Epithelial cell of esophagus (primary cell): ENCODE measurements around the gene ATG4D.

ENCODE experiments used
- DNase-seq: peaks from one replicate; pipeline ENCODE4 v3.0.0; 2010; ENCODE audit warnings: low read depth
- H3K4me3 ChIP-seq: 2 replicates; pipeline ENCODE4 v1.5.1; 2011; ENCODE audit warnings: mild to moderate bottlenecking, low read length, control low read depth
- CTCF ChIP-seq: IDR thresholded peaks from 2 replicates; pipeline ENCODE4 v1.5.1; 2011; ENCODE audit warnings: low read depth, mild to moderate bottlenecking, low read length, control low read depth, inconsistent platforms; ENCODE audit not compliant: insufficient read depth; ENCODE audit errors: missing control alignments

ATG4D gene

GRCh38 chr19:10503002-10503789, 40.5 kb upstream of the ATG4D start, which contains the start of gene KEAP1:
TSS of gene KEAP1 (minus strand) at chr19:10503356. CDS start at chr19:10500033, 3,323 bp downstream.
- peak; percentile 22 for DNase-seq
- peak within 1 kb of the TSS; percentile 89 for H3K4me3 ChIP-seq
- TF ChIP-seq CTCF: no peak

DNA sequence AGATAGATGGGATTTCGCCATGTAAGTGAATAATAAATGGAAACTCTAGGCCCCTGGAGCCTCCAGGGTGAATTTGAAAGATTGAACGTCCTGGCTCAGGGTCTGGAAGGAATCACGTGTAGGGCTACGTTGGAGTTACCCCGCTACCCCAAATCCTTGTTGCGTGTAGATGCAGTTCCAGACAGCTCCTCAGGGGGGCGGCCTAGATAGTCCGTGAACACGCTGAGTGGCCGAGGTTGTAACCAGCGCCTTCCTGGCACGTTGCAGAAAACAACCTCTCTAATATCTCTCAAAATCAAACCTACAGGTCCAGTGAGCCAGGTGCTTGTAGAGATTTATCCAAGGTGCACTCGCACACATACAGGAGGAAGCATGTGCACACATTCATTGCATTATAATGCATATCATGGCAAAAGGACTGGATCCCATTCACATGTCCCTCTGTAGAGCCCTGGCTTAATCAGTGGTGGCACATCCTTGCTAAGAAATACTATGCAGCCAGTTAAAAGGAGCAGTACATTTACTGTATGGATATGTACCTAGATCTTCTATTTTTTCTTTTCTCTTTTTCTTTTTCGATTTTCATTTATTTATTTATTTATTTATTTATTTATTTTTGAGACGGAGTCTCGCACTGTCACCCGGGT, 38.0 kb upstream of the ATG4D start:
- TF ChIP-seq CTCF: peak; percentile 94
- H3K4me3 ChIP-seq: no peak overlapping the region
- peak; percentile 83 for DNase-seq

GRCh38 chr19:10508036-10508435, 35.7 kb upstream of the ATG4D start:
- no peak for TF ChIP-seq CTCF
- DNase-seq: no peak
- no peak overlapping the region for H3K4me3 ChIP-seq

- no peak for TF ChIP-seq CTCF
- H3K4me3 ChIP-seq: no peak overlapping the region
- DNase-seq: peak; percentile 81
Measured at GRCh38 chr19:10508707-10509106, 35.0 kb upstream of the ATG4D start.

- no peak overlapping the region for H3K4me3 ChIP-seq
- peak; percentile 49 for TF ChIP-seq CTCF
- peak; percentile 91 for DNase-seq
Measured at GRCh38 chr19:10510301-10510802, 33.4 kb upstream of the ATG4D start.

- DNase-seq: no peak
- H3K4me3 ChIP-seq: no peak overlapping the region
- no peak for TF ChIP-seq CTCF
Measured at GRCh38 chr19:10513223-10513622, 30.5 kb upstream of the ATG4D start.
